ENCODE measurements around the gene GMPR.
"Not testable (repeated sequence)": the region's sequence is repeated elsewhere in the genome, so short reads cannot be mapped to it uniquely, and the experiment has no call there.

The GMPR gene

GRCh38 chr6:16251706-16252105 lies 13.3 kb downstream of the GMPR start:
- no peak for DNase-seq

DNA sequence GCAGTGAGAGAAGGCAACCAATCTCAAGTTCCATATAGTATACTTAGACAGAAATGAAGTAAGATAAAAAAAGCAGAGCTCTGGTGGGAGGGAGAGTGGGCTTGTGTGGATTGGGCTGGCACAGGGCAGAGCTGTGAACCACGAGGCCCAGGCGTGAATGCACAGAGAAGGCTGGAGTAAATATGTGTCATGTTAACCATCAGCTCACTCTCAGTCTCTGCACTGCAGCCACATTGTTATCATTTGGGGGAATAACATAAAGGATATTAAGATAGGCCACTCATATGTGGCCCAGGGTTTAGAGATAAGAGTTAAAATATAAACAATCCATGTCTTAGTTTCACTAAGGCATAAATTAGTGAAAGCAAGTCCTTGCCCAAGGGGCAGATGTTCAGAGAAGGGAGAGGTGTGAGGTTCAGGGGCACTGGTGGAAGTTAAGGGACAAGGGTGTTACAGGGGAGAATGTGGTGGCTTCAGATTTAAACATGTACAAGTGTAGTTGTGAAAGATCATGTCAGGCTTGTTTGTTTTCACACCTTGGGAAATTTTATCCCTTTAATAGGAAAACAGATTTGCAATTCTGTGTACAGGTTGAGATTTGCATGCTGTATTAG lies 14.4 kb downstream of the GMPR start:
- DNase-seq, result peak; percentile 33

- no peak for DNase-seq
Measured at GRCh38 chr6:16253399-16254144, 15.2 kb downstream of the GMPR start.

DNA sequence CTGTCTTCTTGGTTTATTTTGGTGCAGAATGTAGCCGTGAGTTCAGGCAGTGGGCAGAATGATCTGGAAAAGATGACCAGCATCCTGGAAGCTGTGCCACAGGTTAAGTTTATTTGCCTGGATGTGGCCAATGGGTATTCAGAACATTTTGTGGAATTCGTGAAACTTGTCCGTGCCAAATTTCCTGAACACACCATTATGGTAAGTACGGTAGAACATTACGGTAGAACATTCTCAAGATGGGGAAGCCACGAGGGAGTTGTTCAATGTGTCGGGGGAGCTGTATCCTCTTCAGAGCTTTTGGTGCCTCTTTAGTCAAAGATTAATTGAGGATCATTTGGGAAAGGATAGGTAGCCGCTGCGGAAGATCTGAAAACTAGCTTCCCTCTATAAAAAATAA lies 16.1 kb downstream of the GMPR start:
- no peak for DNase-seq

GRCh38 chr6:16256781-16257180 lies 18.4 kb downstream of the GMPR start:
- no peak for DNase-seq

- DNase-seq, result no peak
Measured at GRCh38 chr6:16257999-16258708, 19.8 kb downstream of the GMPR start.

DNA sequence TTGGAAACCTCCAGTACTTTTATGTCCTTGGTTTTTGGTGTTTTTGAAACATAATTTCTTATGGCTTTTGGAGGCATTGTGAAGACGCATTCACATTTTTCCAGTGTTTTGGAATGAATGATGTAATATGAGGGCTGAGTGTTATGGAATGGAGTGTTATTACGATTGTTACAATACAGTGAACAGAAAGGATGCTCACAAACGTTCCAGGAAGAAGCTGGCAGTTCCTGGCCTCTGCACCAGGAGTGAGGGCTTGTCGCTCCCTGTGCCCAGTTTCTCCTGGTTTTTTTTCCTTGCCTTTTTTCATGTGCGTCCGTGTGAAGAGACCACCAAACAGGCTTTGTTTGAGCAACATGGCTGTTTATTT lies 20.3 kb downstream of the GMPR start:
- DNase-seq, result no peak

DNA sequence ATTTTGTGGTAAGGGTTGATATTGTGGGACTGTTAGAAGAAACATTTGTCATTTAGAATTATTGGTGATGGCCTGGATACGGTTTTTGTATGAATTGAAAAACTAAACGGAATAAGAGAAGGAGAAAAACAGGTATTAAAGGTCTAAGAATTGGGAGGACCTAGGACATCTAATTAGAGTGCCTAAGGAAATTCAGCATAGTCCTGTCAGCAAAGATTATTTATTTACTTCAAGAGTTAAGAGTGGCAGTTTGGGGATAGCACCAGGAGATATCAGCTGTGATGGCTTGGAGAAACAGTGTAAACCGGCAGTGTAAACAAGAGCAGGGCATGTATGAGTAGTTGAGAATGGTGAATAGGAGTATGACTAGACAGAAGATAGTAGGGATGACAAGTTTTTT lies 21.2 kb downstream of the GMPR start:
- DNase-seq, result not testable (repeated sequence)

DNA sequence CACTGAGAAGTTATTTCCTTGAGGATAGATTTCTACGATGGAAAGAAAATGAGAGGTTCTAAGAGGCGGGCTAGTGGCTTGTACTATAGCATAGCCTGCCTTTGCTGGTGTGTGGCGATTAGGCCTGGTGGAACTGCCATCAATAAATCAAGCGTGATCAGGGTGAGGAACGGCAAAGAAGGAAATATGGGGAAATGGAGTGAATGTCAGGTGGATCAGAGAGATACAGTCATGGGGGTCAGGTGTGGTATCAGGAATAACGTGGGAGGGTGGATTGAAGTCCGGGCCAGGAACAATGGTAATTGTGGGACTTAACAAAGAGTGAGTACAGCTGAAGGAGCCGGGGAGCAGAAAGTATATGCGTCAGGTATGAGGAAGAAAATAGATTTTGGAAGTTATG lies 22.2 kb downstream of the GMPR start:
- not testable (repeated sequence) for DNase-seq

DNA sequence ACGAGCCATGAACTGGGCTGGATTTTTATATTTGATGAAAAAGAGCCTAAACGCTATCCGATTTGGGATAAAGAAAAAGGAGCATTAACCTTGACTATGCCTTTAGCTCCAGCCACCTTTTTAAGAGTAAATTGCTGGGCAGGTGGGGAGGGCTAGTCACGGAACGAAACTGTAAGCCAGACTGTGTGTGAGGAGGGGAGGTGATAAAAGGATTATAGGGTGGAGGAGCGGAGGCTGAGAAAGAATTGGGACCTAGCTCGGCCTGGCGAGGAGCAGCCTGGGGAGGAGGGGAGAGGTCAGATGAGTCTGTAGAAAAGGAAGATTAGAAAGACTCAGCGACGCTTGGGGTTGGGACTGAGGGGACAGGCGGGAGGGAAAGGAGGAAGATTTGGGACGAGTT lies 24.4 kb downstream of the GMPR start:
- not testable (repeated sequence) for DNase-seq

GRCh38 chr6:16263464-16264099 lies 25.2 kb downstream of the GMPR start:
- DNase-seq, result not testable (repeated sequence)

- DNase-seq, result no peak
Measured at GRCh38 chr6:16264785-16265184, 26.4 kb downstream of the GMPR start.

DNA sequence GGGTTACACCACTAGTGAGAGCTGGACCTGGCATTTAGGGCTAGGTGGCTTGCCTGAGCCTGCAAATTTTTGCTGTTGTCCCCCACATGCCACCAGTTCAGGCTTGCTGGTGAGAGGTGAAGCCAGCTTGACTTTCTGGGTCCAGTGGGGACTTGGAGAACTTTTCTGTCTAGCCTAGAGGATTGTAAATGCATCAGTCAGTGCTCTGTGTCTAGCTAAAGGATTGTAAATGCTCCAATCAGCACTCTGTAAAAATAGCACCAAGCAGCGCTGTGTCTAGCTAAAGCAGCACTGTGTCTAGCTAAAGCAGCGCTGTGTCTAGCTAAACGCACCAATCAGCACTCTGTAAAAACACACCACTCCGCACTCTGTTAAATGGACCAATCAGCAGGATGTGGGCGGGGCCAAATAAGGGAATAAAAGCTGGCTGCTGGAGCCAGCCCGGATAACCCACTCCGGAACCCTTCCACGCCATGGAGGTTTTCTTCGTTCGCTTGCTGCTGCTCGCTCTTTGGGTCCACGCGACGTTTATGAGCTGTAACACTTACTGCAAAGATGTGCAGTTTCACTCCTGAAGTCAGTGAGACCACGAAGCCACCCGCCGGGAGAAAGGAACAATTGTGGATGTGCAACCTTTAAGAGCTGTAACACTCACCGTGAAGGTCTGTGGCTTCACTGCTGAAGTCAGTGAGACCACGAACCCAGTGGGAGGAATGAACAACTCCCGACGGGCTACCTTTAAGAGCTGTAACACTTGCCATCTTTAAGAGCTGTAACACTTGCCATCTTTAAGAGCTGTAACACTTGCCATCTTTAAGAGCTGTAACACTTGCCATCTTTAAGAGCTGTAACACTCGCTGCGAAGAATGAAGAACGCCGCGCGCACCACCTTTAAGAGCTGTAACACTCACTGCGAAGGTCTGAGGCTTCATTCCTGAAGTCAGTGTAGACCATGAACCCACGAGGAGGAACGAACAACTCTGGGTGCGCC lies 27.3 kb downstream of the GMPR start:
- no peak for DNase-seq

DNA sequence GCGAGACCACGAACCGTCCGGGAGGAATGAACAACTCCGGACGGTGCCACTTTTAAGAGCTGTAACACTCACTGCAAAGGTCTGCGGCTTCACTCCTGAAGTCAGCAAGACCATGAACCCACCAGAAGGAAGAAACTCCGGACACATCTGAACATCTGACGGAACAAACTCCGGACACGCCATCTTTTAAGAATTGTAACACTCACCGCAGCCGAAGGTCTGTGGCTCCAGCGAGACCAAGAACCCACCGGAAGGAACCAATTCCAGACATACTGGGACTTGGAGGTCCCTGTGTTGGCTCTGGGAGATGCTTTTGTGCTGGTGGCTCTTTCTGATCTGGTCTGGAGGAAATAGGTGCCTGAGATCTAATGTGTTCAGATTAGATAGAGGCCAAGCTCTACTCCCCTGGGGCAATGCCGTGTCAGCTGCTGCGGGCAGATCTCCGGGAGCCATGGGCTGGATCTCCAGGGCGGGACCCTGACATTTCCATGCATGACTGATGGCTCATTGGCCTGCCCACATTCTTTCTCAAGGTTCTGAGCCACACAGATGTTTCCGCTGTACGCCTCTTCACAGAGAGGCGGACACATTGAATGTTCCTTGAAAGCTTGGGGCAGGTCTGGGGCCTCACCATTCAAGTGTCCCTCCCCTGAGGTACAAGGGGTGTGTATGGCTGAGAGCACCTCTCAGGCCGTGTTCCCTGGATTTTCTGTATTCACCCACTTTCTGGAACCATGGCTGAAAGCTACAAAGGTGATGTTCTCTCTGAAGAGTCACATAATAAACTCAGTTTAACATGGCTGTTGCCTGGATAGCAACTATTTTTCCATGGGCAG lies 29.3 kb downstream of the GMPR start:
- no peak for DNase-seq

DNA sequence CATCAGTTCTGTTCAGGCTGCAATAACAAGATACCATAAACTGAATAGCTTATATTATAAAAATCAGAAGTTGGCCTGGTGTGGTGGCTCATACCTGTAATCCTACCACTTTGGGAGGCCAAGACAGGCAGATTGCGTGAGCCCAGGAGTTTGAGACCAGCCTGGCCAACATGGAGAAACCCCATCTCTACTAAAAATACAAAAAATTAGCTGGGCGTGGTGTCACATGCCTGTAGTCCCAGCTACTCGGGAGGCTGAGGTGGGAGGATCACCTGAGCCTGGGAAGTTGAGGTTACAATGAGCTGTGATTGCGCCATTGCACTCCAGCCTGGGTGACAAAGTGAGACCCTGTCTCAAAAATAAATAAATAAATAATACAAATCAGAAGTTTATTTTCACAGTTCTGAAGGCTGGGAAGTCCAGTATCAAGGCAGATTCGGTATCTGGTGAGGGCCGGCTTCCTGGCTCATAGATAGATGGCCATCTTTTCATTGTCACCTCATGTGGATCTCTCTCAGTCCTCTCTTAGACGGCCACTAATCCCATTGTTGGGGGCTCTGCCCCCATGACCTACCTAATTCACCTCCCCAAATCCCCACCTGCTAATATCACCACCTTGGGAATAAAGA lies 31.2 kb downstream of the GMPR start:
- DNase-seq, result not testable (repeated sequence)

DNA sequence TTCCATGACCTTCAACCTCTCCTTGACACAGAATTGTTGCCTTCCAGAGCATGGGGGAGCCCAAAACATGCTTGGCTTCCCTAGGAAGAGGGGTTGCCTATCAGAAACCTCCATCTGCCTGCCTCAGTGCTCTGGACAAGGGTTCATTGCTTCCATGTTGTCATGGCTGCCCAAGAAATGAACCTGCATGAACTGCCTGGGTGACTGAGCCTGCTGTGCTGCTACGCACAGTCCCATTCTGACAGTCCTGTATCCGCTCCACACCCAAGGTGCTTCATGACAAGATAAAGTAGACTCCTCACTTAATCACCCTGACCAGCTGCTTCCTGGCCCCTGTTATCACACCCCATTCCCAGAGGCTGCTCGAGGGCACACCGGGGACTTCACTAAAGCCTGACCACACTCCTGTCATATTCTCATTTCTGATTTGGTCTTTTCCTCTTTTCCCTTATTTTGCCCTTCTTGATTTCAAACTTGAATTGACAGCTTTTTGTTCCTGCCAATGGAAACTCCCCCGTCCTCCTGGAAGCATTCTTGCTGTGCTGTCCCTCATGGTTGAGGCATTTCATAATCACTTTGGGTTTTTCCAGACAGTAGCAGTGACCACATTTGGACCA lies 31.9 kb downstream of the GMPR start:
- DNase-seq, result no peak

GRCh38 chr6:16271428-16271827 lies 33.0 kb downstream of the GMPR start:
- no peak for DNase-seq

GRCh38 chr6:16272201-16272600 lies 33.8 kb downstream of the GMPR start:
- no peak for DNase-seq

DNA sequence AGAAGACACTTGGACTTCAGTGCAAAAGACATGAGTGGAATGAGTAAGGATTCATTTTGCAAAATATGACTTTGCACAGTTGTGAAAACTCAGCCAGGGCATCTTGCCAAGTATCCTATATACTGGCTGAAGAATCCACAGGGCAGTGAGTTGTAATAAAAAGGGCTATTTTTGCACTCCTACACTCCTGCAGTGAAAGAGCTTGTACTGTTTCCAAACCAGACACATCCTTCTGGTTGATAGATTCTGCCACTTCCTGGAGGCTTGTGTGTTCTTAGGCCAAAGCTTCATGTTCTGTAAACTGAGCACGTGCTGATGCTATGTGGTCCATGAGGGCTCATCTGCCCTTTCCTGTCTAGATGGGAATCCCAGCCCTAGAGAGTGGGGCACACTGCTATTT lies 34.9 kb downstream of the GMPR start:
- no peak for DNase-seq

- no peak for DNase-seq
Measured at GRCh38 chr6:16274483-16274882, 36.1 kb downstream of the GMPR start.
